ENCODE results near the gene LIN7B.
"Not testable (repeated sequence)": the region's sequence is repeated elsewhere in the genome, so short reads cannot be mapped to it uniquely, and the experiment has no call there.

Gene LIN7B

GRCh38 chr19:49070416-49070815 lies 43.8 kb upstream of the LIN7B start:
- DNase-seq, result no peak
- TF ChIP-seq CTCF (IDR thresholded peaks at IDR 0.05), result no peak
- H3K27ac ChIP-seq, result no peak overlapping the region
- no peaks in the 10 kb centered on the region for H3K9me3 ChIP-seq
- peaks cover 0 to 13% (median 6%) of the 10 kb centered on the region in 4 donors for H3K4me1 ChIP-seq
- no peak overlapping the region for H3K4me3 ChIP-seq
- H3K27me3 ChIP-seq, result peaks cover 3 to 88% of the 10 kb centered on the region in 2 donors
- no peaks in the 10 kb centered on the region for H3K36me3 ChIP-seq
- intact Hi-C loops (cut with DNase I; ENCODE audit: low total_unique reads), result no loop called here

GRCh38 chr19:49071860-49072547 lies 42.2 kb upstream of the LIN7B start:
- H3K9me3 ChIP-seq, result no peaks in the 10 kb centered on the region
- peaks cover 0 to 11% (median 6%) of the 10 kb centered on the region in 4 donors for H3K4me1 ChIP-seq
- no peaks in the 10 kb centered on the region for H3K36me3 ChIP-seq
- intact Hi-C loops (cut with DNase I; ENCODE audit: low total_unique reads), result no loop called here
- H3K27ac ChIP-seq, result no peak overlapping the region
- peaks cover 3 to 73% of the 10 kb centered on the region in 2 donors for H3K27me3 ChIP-seq
- DNase-seq, result no peak
- no peak overlapping the region for H3K4me3 ChIP-seq
- TF ChIP-seq CTCF (IDR thresholded peaks at IDR 0.05), result no peak

GRCh38 chr19:49073514-49074378 lies 40.4 kb upstream of the LIN7B start:
- no peak for TF ChIP-seq CTCF (IDR thresholded peaks at IDR 0.05)
- intact Hi-C loops (cut with DNase I; ENCODE audit: low total_unique reads), result no loop called here
- Histone ChIP-seq H3K4me1 (peaks cover 0 to 11% (median 6%) of the 10 kb centered on the region in 4 donors), H3K36me3 (no peaks in the 10 kb centered on the region), H3K27ac (no peak overlapping the region), H3K9me3 (no peaks in the 10 kb centered on the region), H3K27me3 (peaks cover 3 to 57% of the 10 kb centered on the region in 2 donors), H3K4me3 (no peak overlapping the region)
- DNase-seq, result no peak

GRCh38 chr19:49074869-49075268 lies 39.3 kb upstream of the LIN7B start:
- H3K27me3 ChIP-seq, result peaks cover 3 to 47% of the 10 kb centered on the region in 2 donors
- TF ChIP-seq CTCF (IDR thresholded peaks at IDR 0.05), result peak; percentile 66 to 76
- H3K4me3 ChIP-seq; H3K27ac ChIP-seq; H3K9me3 ChIP-seq; intact Hi-C loops (cut with DNase I; ENCODE audit: low total_unique reads); H3K36me3 ChIP-seq: not testable (repeated sequence)
- peak; percentile 64 to 80 for DNase-seq
- H3K4me1 ChIP-seq, result peaks cover 0 to 11% (median 6%) of the 10 kb centered on the region in 4 donors

- H3K36me3 ChIP-seq, result no peaks in the 10 kb centered on the region
- no peaks in the 10 kb centered on the region for H3K9me3 ChIP-seq
- DNase-seq, result no peak
- H3K4me1 ChIP-seq, result peaks cover 0 to 5% (median 2%) of the 10 kb centered on the region in 4 donors
- H3K27me3 ChIP-seq, result no peaks in the 10 kb centered on the region
- no peak overlapping the region for H3K4me3 ChIP-seq
- intact Hi-C loops (cut with DNase I; ENCODE audit: low total_unique reads), result no loop called here
- TF ChIP-seq CTCF (IDR thresholded peaks at IDR 0.05), result no peak
- no peak overlapping the region for H3K27ac ChIP-seq
These were observed 33.8 kb upstream of the LIN7B start for GRCh38 chr19:49080392-49080791.
